K562 (cell line): ENCODE results near the gene MMP19. TPM values are rescaled to one million over a fixed set of nuclear protein-coding genes. Genes with fewer than 3 reads are reported as not detected.
A peak's percentile ranks its signal among the peaks of the same experiment; 100 is the strongest.

Experiments used
- ATAC-seq: fragments of 200-7000 bp; cut with Tn5 transposase; 3 replicates; pipeline ENCODE4 v1.9.1; 2020; ENCODE audit warnings: moderate library complexity
- BruUV-seq: library from RNA; stranded (reverse); fragments of 400-500 nt; replicated peaks from 2 replicates; lab custom pipeline; 2021; lab: Mats Ljungman, UMichigan
- CTCF ChIA-PET: fragments of 300-600 bp; formaldehyde crosslinking; extraction: SDS; loops from one replicate; lab custom pipeline; 2021; ENCODE audit warnings: low intra/inter-chr PET ratio; lab: Yijun Ruan, JAX
- POLR2A ChIA-PET: fragments of 300-600, 350-650 bp; sonication (Branson Sonifier 250); formaldehyde crosslinking; extraction: SDS; loops from one replicate; lab custom pipeline; 2021; ENCODE audit warnings: antibody characterized with exemption, inconsistent platforms; lab: Yijun Ruan, JAX
- DNase-seq, 4 experiments: peaks; one replicate each; pipeline versions ENCODE4 v3.0.0 to v3.0.0-alpha.2; 2011 to 2018; ENCODE audit warnings: low spot score in 3 of 4, mixed read lengths in 3 of 4; ENCODE audit errors: extremely low read depth in 1 of 4
- FAIRE-seq: peaks from 2 replicates; lab custom pipeline; 2011; peaks lifted over from hg19 to GRCh38; lab: Jason Lieb, UNC
- H2AFZ ChIP-seq: 2 replicates; pipeline ENCODE4 v1.6.0; 2011; ENCODE audit warnings: low read depth, low read length, control low read depth, inconsistent platforms
- H3K27ac ChIP-seq: fragments of 200-600 bp; 3 replicates; pipeline ENCODE4 v1.8.0; 2011; ENCODE audit warnings: low read depth, mild to moderate bottlenecking, control low read depth, inconsistent platforms, low read length, moderate library complexity, mixed read lengths; ENCODE audit errors: extremely low read depth
- H3K27me3 ChIP-seq, 2 experiments: fragments of 300-600 bp in 1 of 2; 2 replicates in 1 of 2; 3 replicates in 1 of 2; pipeline versions ENCODE4 v1.6.0 to v1.8.0; 2011; ENCODE audit warnings: inconsistent platforms in 2 of 2, low read length in 2 of 2, mild to moderate bottlenecking in 1 of 2, mixed read lengths in 1 of 2, moderate library complexity in 1 of 2; ENCODE audit not compliant: control insufficient read depth in 2 of 2, insufficient read depth in 2 of 2
- H3K36me3 ChIP-seq: fragments of 300-600 bp; 3 replicates; pipeline ENCODE4 v1.8.0; 2011; ENCODE audit warnings: mild to moderate bottlenecking, low read length, inconsistent platforms; ENCODE audit not compliant: control insufficient read depth, insufficient read depth
- H3K4me1 ChIP-seq, 2 experiments: fragments of 200-600 bp in 1 of 2; replicated peaks in 1 of 2; 2 replicates in 1 of 2; 3 replicates in 1 of 2; pipeline versions ENCODE4 v1.5.1 to v1.8.0; 2011; ENCODE audit warnings: inconsistent platforms in 2 of 2, low read length in 2 of 2, mild to moderate bottlenecking in 1 of 2, mixed read lengths in 1 of 2, moderate library complexity in 1 of 2; ENCODE audit not compliant: control insufficient read depth in 2 of 2, insufficient read depth in 2 of 2
- H3K4me2 ChIP-seq: 2 replicates; pipeline ENCODE4 v1.6.1; 2011; ENCODE audit warnings: low read length, control low read depth, inconsistent platforms, mixed read lengths; ENCODE audit not compliant: insufficient read depth
- H3K4me3 ChIP-seq: fragments of 200-600 bp; sonication (generic), shearing (Covaris generic); 2 replicates; pipeline ENCODE4 v1.5.1; 2016; ENCODE audit warnings: control low read depth, inconsistent platforms
- H3K79me2 ChIP-seq: fragments of 200-600 bp; 3 replicates; pipeline ENCODE4 v1.8.0; 2011; ENCODE audit warnings: low read length, inconsistent platforms; ENCODE audit not compliant: control insufficient read depth, insufficient read depth
- H3K9ac ChIP-seq, 2 experiments: 2 replicates each; pipeline versions ENCODE4 v1.6.0 to v1.6.1; 2011; ENCODE audit warnings: low read depth in 2 of 2, low read length in 2 of 2, control low read depth in 1 of 2, inconsistent platforms in 1 of 2, mild to moderate bottlenecking in 1 of 2, mixed read lengths in 1 of 2; ENCODE audit not compliant: insufficient read depth in 1 of 2
- H3K9me1 ChIP-seq: one replicate; pipeline ENCODE4 v1.6.0; 2011; ENCODE audit warnings: inconsistent platforms, mild to moderate bottlenecking, low read length, moderate library complexity; ENCODE audit not compliant: control insufficient read depth, insufficient read depth
- H3K9me3 ChIP-seq: replicated peaks from 2 replicates; pipeline ENCODE4 v1.5.1; 2011; ENCODE audit warnings: low read depth, low read length, inconsistent platforms; ENCODE audit not compliant: control insufficient read depth, insufficient read depth
- H4K20me1 ChIP-seq: replicated peaks from 2 replicates; pipeline ENCODE4 v1.6.1; 2011; ENCODE audit warnings: low read length, inconsistent platforms, mixed read lengths; ENCODE audit not compliant: control insufficient read depth, insufficient read depth
- CHCHD3 ChIP-seq: fragments of 250-450 bp; sonication (Bioruptor Pico); IDR thresholded peaks from 2 replicates; pipeline ENCODE4 v2.1.2; 2022; ENCODE audit warnings: mild to moderate bottlenecking
- CREB1 ChIP-seq, 2 experiments: sonication (generic) in 1 of 2; formaldehyde crosslinking in 1 of 2; IDR thresholded peaks; 2 replicates each; pipeline versions ENCODE4 v1.6.1 to v1.8.0; 2012 to 2022; ENCODE audit warnings: inconsistent platforms in 1 of 2, mild to moderate bottlenecking in 1 of 2, missing genetic modification reagents in 1 of 2, moderate library complexity in 1 of 2
- HNRNPH1 ChIP-seq: fragments of 200-400 bp; formaldehyde crosslinking; optimal IDR thresholded peaks from 2 replicates; pipeline ENCODE3; 2017; ENCODE audit warnings: low read depth, mild to moderate bottlenecking, low read length, moderate library complexity
- MEF2D ChIP-seq: conservative IDR thresholded peaks from 2 replicates; pipeline ENCODE4 v1.6.1; 2016; ENCODE audit warnings: low read depth, missing genetic modification characterization, missing compliant biosample characterization
- RHOXF2B ChIP-seq: fragments of 250-450 bp; sonication (Bioruptor Pico); conservative IDR thresholded peaks from 2 replicates; pipeline ENCODE4 v1.5.1; 2021
- SMAD2 ChIP-seq: fragments of 150-350 bp; IDR thresholded peaks from 2 replicates; pipeline ENCODE4 v1.6.1; 2014; ENCODE audit warnings: low read depth, mild to moderate bottlenecking, low read length
- SMARCA4 ChIP-seq: fragments of 450-650 bp; IDR thresholded peaks from 2 replicates; pipeline ENCODE4 v1.6.1; 2016
- TBL1XR1 ChIP-seq, 2 experiments: IDR thresholded peaks; 2 replicates each; pipeline ENCODE4 v1.6.1; 2012; ENCODE audit warnings: improper control_type of control experiment in 2 of 2, low read length in 2 of 2, mild to moderate bottlenecking in 1 of 2
- YY1 ChIP-seq, 3 experiments: IDR thresholded peaks; 2 replicates each; pipeline ENCODE4 v1.6.1; 2011; ENCODE audit warnings: low read length in 2 of 3, mild to moderate bottlenecking in 2 of 3, moderate library complexity in 2 of 3, borderline replicate concordance in 1 of 3, control low read depth in 1 of 3, low read depth in 1 of 3; ENCODE audit not compliant: insufficient read depth in 3 of 3, insufficient replicate concordance in 2 of 3, control insufficient read depth in 1 of 3, insufficient read length in 1 of 3; ENCODE audit errors: extremely low read depth in 1 of 3
- ZBTB43 ChIP-seq: sonication (generic); formaldehyde crosslinking; IDR thresholded peaks from 2 replicates; pipeline ENCODE4 v1.8.0; 2023; ENCODE audit warnings: mild to moderate bottlenecking, missing genetic modification reagents
- ZC3H8 ChIP-seq: fragments of 450-650 bp; IDR thresholded peaks from 2 replicates; pipeline ENCODE4 v1.6.1; 2017
- ZNF134 ChIP-seq: fragments of 250-450 bp; sonication (Bioruptor Pico); conservative IDR thresholded peaks from 2 replicates; pipeline ENCODE4 v1.4.0; 2020
- ZNF699 ChIP-seq: fragments of 250-450 bp; sonication (Bioruptor Pico); IDR thresholded peaks from 2 replicates; pipeline ENCODE4 v1.8.0; 2021; ENCODE audit warnings: mild to moderate bottlenecking, moderate library complexity; ENCODE audit not compliant: insufficient replicate concordance
- ZNF77 ChIP-seq: fragments of 250-450 bp; sonication (Bioruptor Pico); IDR thresholded peaks from 2 replicates; pipeline ENCODE4 v1.5.0; 2020
- WGBS: fragments of 100-300 bp; shearing (Covaris generic); methylation state at CpG from one replicate; pipeline ENCODE4 v1.1.6; 2016; ENCODE audit warnings: low coverage, mixed read lengths; ENCODE audit not compliant: insufficient coverage; ENCODE audit errors: missing lambda C conversion rate; 5-methylcytosine and 5-hydroxymethylcytosine counted together
- in situ Hi-C: fragments of 300-500 bp; cut with MboI; formaldehyde crosslinking; loops from 4 replicates; pipeline ENCODE4 v1.15.0; 2018; ENCODE audit warnings: inconsistent platforms, mixed read lengths
- intact Hi-C: fragments of 100-400 bp; cut with micrococcal nuclease; formaldehyde crosslinking; loops from 2 replicates; pipeline ENCODE4 v1.14.2; 2022
- polyA plus RNA-seq, 8 experiments: library from polyadenylated mRNA; depleted of rRNA in 4 of 8; stranded (reverse) in 5 of 8; unstranded in 3 of 8; fragments of >200 nt; fragmentation: Nextera tagmentation in 2 of 8; fragmentation: Illumina TruSeq in 1 of 8; extraction: Ambion mirVana in 2 of 8; extraction: Trizol in 1 of 8; gene quantifications; 2 replicates each; pipeline versions ENCODE4 v1.2.1 to v1.2.3, GENCODE V29; 2011 to 2014; ENCODE audit warnings: inconsistent platforms in 1 of 8, missing spikeins in 1 of 8
- total RNA-seq, 7 experiments: library from RNA; depleted of rRNA in 6 of 7; stranded (reverse); fragments of >200 nt in 6 of 7; fragmentation: Illumina TruSeq in 2 of 7; extraction: Trizol in 2 of 7; gene quantifications; 2 replicates each; pipeline versions ENCODE4 v1.2.1 to v1.2.3, GENCODE V29; 2011 to 2021; ENCODE audit warnings: low replicate concordance in 1 of 7
- TF ChIP-seq, protein P1 (sequence below), 2 experiments: IDR thresholded peaks in 1 of 2; conservative IDR thresholded peaks in 1 of 2; 2 replicates each; pipeline ENCODE4 v1.6.1; 2016; ENCODE audit warnings: low read depth in 2 of 2, mild to moderate bottlenecking in 1 of 2, missing compliant biosample characterization in 1 of 2, missing genetic modification characterization in 1 of 2, moderate library complexity in 1 of 2
- TF ChIP-seq, protein P2 (sequence below): sonication (generic); formaldehyde crosslinking; IDR thresholded peaks from 2 replicates; pipeline ENCODE4 v1.8.0; 2022; ENCODE audit warnings: mild to moderate bottlenecking, missing genetic modification reagents

Gene MMP19
- total and polyA plus RNA-seq, 9 of the 15 experiments (the other 6 are each of a cell fraction or from before 2014, with no cell fraction given), result 0.14 to 1.6 (median 0.66) TPM

- Histone ChIP-seq H3K9me3 (no peaks in the 10 kb centered on the region), H3K27me3 (no peaks in the 10 kb centered on the region), H3K9ac (no peak overlapping the region), H3K4me3 (no peak overlapping the region), H3K79me2 (peaks cover 99% of the 10 kb centered on the region), H4K20me1 (peaks cover 25% of the 10 kb centered on the region), H3K4me2 (no peak overlapping the region; the same call in 1 of the 2 replicates), H3K36me3 (peaks cover 79% of the 10 kb centered on the region), H3K4me1 (peaks cover 3 to 10% of the 10 kb centered on the region in 2 experiments; a peak in 4 of 5 replicates), H2AFZ (no peak overlapping the region), H3K9me1 (no peaks in the 10 kb centered on the region), H3K27ac (no peak overlapping the region)
- CTCF ChIA-PET, result no interaction called here
- intact Hi-C loops (no loop called here), in situ Hi-C loops (loop anchor here (10.0 kb wide), 1 partner anchor 213 kb away; the partner anchor contains the start of gene IKZF4)
- DNase-seq, result no peak
- FAIRE-seq, result no peak
- ATAC-seq, result peak; percentile 14; the same call in 1 of the 3 replicates
- POLR2A ChIA-PET, result interaction anchor here (0.9 to 2.2 kb wide), 11 partner anchors 8 to 123 kb away, joined by 3 to 10 read pairs (median 4); partner anchors contain the start of gene DNAJC14
- WGBS, result 29% methylated on average over 1 of the region's 1 CpG
- no TSS peak for BruUV-seq
- TF ChIP-seq HNRNPH1 (no peak), SMAD2 (no peak), RHOXF2B (no peak), ZNF699 (CRISPR knock-in tag) (no peak), ZBTB43 (CRISPR knock-in tag) (no peak), CHCHD3 (CRISPR knock-in tag) (no peak), MEF2D (tag) (no peak), YY1 (IDR thresholded peaks at IDR 0.05; ENCODE audit: borderline replicate concordance in 1 of 3, control insufficient read depth in 1 of 3, extremely low read depth in 1 of 3, insufficient read depth in 3 of 3, insufficient read length in 1 of 3, insufficient replicate concordance in 2 of 3, low read depth in 1 of 3, low read length in 2 of 3) (no peak), ZC3H8 (no peak), ZNF77 (no peak), ZNF134 (CRISPR knock-in tag) (no peak), TBL1XR1 (IDR thresholded peaks at IDR 0.05; ENCODE audit: low read length in 2 of 2) (no peak), SMARCA4 (no peak), CREB1 (IDR thresholded peaks at IDR 0.05) (no peak), CREB1 (CRISPR knock-in tag; IDR thresholded peaks at IDR 0.05) (no peak)
- TF ChIP-seq, protein P1, sequence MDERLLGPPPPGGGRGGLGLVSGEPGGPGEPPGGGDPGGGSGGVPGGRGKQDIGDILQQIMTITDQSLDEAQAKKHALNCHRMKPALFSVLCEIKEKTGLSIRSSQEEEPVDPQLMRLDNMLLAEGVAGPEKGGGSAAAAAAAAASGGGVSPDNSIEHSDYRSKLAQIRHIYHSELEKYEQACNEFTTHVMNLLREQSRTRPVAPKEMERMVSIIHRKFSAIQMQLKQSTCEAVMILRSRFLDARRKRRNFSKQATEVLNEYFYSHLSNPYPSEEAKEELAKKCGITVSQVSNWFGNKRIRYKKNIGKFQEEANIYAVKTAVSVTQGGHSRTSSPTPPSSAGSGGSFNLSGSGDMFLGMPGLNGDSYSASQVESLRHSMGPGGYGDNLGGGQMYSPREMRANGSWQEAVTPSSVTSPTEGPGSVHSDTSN (CRISPR knock-in tag; IDR thresholded peaks at IDR 0.05; ENCODE audit: low read depth), result no peak
- TF ChIP-seq, protein P1 (tag; conservative IDR thresholded peaks at IDR 0.05; ENCODE audit: low read depth), result no peak
- TF ChIP-seq, protein P2, sequence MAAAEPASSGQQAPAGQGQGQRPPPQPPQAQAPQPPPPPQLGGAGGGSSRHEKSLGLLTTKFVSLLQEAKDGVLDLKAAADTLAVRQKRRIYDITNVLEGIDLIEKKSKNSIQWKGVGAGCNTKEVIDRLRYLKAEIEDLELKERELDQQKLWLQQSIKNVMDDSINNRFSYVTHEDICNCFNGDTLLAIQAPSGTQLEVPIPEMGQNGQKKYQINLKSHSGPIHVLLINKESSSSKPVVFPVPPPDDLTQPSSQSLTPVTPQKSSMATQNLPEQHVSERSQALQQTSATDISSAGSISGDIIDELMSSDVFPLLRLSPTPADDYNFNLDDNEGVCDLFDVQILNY (CRISPR knock-in tag), result no peak
Measured at GRCh38 chr12:55812088-55812487, 30.6 kb downstream of the MMP19 start.
